Measurements from ENCODE around the gene TNFSF13B. TPM values are rescaled to one million over a fixed set of nuclear protein-coding genes. Genes with fewer than 3 reads are reported as not detected.

Gene TNFSF13B
- total and polyA plus RNA-seq, 4 experiments from 2014 or later: 35.8 to 54.6 (median 41.3) TPM

DNA sequence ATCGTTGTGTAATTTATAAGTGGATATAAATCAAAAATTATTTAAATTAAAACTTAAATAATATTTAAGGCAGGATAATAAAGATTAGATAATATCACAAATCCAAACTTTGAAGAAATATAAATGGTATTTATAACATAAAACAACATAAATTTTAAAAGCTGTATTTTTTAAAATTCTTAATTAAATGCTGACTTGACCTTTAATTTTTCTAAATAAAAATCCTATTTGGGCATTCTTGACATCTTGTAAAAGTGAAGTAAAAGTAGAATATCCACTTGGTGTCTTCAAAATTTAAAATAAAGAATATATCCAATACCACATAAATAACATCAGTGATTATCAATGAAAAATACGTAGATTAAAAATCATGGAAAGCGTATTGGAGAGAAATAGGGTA is 87.7 kb downstream of the TNFSF13B start:
- H3K4me1 Mint-ChIP-seq: peaks cover 1 to 12% (median 8%) of the 10 kb centered on the region in 4 donors
- intact Hi-C loops (cut with micrococcal nuclease): no loop called here
- ChIA-PET CTCF (ENCODE audit: partially characterized antibody) (no interaction called here), POLR2A (ENCODE audit: partially characterized antibody) (no interaction called here)
- no peaks in the 10 kb centered on the region for H3K4me1 ChIP-seq (ENCODE audit: insufficient read depth, low read length)
- H3K27me3 ChIP-seq (ENCODE audit: insufficient read depth, low read length): no peaks in the 10 kb centered on the region
- DNase-seq: no peak
- H3K4me3 ChIP-seq (ENCODE audit: low read length in 2 of 2): no peak overlapping the region
- H3K27ac Mint-ChIP-seq: no peak overlapping the region
- no peaks in the 10 kb centered on the region for H3K36me3 ChIP-seq (ENCODE audit: insufficient read depth, low read length)
- peaks cover 0 to 4% (median 0%) of the 10 kb centered on the region in 8 donors for H3K9me3 Mint-ChIP-seq
- no peak overlapping the region for H3K27ac ChIP-seq (ENCODE audit: low read depth, low read length)
- H3K27me3 Mint-ChIP-seq: peaks cover 0 to 7% of the 10 kb centered on the region in 2 donors
- no peaks in the 10 kb centered on the region for H3K9me3 ChIP-seq (ENCODE audit: control insufficient read depth in 1 of 2, low read length in 2 of 2)
- H3K36me3 Mint-ChIP-seq: no peaks in the 10 kb centered on the region
- H3K4me3 Mint-ChIP-seq: no peak overlapping the region

Other genes starting within 250 kb of the TNFSF13B start
- 10 to 100 TPM; 11.1 to 11.4 TPM for gene LIG4, start 54.2 kb upstream of the TNFSF13B start, total RNA-seq
- gene LIG4, start 54.2 kb upstream of the TNFSF13B start, polyA plus RNA-seq: 1 to 10 TPM; 2.7 to 6.6 TPM
- 10 to 100 TPM; 22.9 to 23.2 TPM for gene ABHD13, start 51.3 kb upstream of the TNFSF13B start, total RNA-seq
- 10 to 100 TPM; 13.4 to 15.8 TPM for gene ABHD13, start 51.3 kb upstream of the TNFSF13B start, polyA plus RNA-seq